GM21528 (cell line): ENCODE results near the gene PTPRN2.
"Not testable (repeated sequence)": the region's sequence is repeated elsewhere in the genome, so short reads cannot be mapped to it uniquely, and the experiment has no call there.

ENCODE experiments used
- ATAC-seq: cut with Tn5 transposase; IDR thresholded peaks from one replicate; pipeline ENCODE4 v1.9.1; 2021; ENCODE audit warnings: mild to moderate bottlenecking, moderate library complexity; ENCODE audit not compliant: unreplicated experiment, low FRiP score

The PTPRN2 gene

DNA sequence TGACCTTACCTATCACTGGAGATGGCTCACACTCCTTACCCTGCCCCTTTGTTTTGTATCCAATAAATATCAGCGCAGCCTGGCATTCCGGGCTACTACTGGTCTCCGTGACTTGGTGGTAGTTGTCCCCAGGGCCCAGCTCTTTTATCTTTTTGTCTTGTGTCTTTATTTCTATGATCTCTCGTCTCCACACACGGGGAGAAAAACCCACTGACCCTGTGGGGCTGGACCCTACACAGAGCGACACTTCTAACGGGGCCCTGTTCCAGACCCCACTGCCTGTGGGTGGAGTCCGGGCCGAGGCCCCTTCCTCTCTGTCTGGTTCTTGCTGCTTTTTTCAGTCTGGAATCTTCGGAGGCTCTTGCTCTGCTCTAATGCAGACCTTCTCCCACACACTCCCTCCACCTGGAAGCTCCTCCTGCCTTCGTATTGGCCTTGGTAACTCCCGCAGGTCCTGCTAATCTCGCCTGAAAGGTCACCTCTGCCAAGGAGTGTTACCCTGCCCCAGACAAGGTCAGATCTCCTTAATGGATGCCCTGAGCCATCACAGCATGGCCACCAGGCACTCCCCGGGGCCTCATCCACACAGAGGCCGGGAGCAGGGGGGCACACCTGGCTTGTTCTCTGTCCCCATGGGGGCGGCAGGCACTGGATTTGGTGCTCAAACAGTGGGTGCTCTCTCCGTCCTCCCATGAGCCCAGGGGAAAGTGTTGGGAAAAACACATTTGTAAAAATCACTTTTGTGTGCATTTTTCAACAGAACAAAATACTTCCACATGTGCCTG is 531.7 kb downstream of the PTPRN2 start:
- no peak for ATAC-seq

- ATAC-seq: no peak
Measured at GRCh38 chr7:158054611-158055010, 533.0 kb downstream of the PTPRN2 start.

DNA sequence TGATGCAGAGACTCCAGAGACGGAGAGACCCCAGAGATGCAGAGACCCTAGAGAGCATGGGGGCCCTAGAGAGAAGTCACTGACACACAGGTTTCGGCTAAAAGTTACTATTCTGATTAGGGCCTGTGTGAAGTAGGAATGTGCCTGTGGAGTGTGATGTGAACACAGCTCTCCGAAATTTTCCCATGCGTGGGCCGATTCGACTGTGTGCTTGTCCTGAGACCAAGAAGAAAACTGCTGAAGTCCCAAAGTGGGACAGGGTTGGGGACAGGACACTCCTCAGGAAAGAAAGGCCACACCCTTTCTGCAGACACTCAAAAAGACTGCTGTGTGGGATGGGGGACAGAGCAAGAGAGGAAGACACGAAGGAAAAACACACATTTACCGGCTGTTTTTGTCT is 533.5 kb downstream of the PTPRN2 start:
- ATAC-seq: no peak

GRCh38 chr7:158053183-158053915 is 534.3 kb downstream of the PTPRN2 start:
- no peak for ATAC-seq

- ATAC-seq: no peak
Measured at GRCh38 chr7:158052381-158053060, 535.1 kb downstream of the PTPRN2 start.

- ATAC-seq: no peak
Measured at GRCh38 chr7:158051776-158052175, 535.8 kb downstream of the PTPRN2 start.

GRCh38 chr7:158050978-158051651 is 536.5 kb downstream of the PTPRN2 start:
- no peak for ATAC-seq

DNA sequence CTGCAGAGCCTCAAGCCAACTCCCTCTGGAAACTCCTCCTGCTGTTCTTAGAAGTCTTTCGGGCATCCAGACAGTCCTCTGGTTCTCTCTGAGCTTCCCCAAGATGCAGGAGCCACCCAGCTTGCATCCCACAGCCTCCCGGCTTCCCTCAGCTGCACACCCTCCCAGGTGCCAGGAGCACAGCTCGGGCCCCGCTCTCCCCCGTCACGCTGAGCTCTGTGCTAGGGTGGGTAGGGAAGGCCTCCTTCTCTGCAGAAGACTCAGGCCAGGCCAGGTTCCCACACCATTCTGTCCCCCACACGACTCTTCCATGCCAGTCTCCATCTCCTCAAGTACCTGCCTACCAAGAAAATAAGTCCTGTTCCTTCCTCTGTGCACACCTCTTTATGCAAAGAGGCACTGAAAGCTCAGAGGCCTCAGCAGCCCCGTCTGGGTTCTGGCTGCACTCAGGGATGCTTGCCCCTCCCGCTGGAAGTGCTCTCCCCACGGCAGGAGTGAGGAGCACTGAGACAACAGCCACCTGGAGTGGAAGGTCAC is 537.1 kb downstream of the PTPRN2 start:
- no peak for ATAC-seq

DNA sequence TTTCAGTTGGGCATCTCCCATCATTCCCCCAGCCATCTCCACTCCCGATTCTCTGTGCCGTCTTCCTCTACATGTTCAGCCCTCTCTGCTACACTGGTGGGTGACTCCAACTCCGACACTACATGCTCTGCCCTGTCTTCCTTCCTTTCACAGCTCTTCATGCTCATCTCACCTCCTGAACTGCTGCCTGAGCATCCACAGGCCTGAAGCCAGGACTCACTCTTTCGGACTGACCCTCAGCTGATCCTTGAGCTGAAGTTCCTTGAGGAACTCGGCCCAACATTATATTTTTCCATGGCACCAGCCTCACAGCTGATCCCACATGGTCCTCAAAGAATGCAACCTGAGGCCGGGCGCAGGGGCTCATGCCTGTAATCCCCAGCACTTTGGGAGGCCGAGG is 538.4 kb downstream of the PTPRN2 start:
- ATAC-seq: no peak

DNA sequence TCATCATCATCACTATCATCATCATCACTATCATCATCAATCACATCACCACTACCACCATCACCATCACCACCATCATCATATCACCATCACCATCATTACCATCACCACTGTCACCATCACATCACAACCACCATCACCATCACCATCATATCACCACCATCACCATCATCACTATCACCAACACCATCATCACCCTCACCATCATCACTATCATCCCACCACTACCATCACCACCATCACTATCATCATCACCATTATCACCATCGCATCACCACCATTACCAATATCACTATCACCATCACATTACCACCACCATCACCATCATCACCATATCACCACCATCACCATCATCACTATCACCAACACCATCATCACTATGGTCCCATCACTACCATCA is 539.1 kb downstream of the PTPRN2 start:
- no peak for ATAC-seq

DNA sequence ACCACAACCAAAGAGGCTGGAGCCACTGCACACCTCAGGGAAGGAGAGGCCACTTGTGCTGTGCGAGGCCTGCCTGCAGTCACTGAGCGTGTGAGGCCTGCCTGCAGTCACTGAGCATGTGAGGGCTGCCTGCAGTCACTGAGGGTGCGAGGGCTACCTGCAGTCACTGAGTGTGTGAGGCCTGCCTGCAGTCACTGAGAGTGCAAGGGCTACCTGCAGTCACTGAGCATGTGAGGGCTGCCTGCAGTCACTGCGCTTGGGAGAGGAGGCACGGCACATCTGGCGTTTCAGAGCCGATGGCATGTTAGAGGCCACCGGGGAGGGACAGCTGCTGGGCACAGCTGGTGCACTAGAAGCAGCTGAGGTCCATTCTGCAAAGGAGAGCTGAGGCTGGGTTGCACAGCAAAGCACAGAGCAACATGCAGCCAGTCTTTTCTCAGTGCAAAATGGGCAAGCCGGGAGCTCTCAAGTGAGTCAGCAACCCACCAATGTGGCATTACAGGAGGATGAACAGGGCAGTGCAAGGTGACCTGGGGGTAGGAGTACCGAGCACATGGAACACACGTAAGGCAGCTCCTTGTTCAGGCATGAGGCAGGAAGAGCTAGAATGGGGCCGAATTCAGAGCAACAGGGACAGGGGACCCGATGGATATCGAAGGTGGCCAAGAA is 540.1 kb downstream of the PTPRN2 start:
- no peak for ATAC-seq

GRCh38 chr7:158046246-158046645 is 541.4 kb downstream of the PTPRN2 start:
- ATAC-seq: not testable (repeated sequence)

GRCh38 chr7:158044482-158044823 is 543.2 kb downstream of the PTPRN2 start:
- ATAC-seq: no peak

DNA sequence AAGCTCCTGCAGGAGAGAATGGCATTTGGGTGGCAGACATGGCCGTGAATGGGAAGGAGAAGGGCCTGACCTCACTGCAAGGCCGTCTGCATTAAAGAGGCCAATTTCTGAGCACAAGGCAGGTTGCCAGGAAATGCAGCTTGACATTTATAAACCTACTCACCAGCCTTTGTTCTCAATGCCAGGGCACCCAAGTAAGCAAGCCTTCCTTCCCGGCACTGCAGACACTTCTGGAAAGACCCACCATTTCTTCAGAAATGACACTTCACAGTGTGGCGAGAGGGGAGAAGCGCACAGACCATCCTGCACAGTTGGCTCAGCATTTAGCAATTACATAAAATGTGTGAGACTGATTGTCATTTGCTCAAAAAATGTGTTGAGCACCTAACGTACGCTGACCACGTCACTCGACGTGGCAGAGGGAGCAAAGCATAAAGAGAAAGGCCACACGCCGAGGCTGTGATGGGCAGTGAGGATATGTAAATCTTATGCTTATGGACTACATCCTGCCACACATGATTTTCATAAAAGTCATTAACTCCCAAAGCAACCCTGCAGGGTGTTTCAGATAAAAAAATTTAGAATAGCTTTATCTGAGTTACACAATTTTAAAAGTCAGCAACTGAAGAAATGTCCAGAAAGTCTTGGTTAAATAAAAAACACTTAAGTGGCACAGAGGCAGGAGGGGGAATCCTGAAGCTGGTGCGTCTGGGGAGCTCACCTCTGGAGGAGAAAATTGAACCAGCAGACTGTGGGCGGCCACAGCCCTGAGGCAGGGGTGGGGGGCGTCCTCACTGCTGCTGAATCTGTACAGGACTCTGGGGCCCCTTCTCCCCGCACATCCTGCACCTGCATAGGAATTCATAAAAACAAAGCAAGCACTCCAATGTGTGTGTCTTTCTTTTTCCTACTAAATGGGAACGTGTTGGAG is 543.8 kb downstream of the PTPRN2 start:
- ATAC-seq: no peak

GRCh38 chr7:158042156-158042880 is 545.3 kb downstream of the PTPRN2 start:
- no peak for ATAC-seq

GRCh38 chr7:158040199-158040598 is 547.4 kb downstream of the PTPRN2 start:
- no peak for ATAC-seq

- ATAC-seq: no peak
Measured at GRCh38 chr7:158039270-158039669, 548.4 kb downstream of the PTPRN2 start.

GRCh38 chr7:158037211-158037610 is 550.4 kb downstream of the PTPRN2 start:
- ATAC-seq: no peak
